GM23338 (cell line): ENCODE data around the gene SNRNP25. TPM values are rescaled to one million over a fixed set of nuclear protein-coding genes. Genes with fewer than 3 reads are reported as not detected.

ENCODE experiments used
- ATAC-seq: fragments of 200-7000 bp; cut with Tn5 transposase; 3 replicates; pipeline ENCODE4 v1.9.1; 2020
- DNase-seq: peaks from one replicate; pipeline ENCODE4 v3.0.0-alpha.2; 2015; ENCODE audit warnings: low spot score
- H2AFZ ChIP-seq: fragments of 200-600 bp; sonication (generic); 2 replicates; pipeline ENCODE4 v1.8.0; 2016; ENCODE audit warnings: antibody characterized with exemption, mild to moderate bottlenecking, moderate library complexity
- H3F3A ChIP-seq: fragments of 200-600 bp; sonication (generic); replicated peaks from 2 replicates; pipeline ENCODE4 v1.8.0; 2017; ENCODE audit warnings: antibody characterized with exemption, mixed run types, low read depth
- H3K27ac ChIP-seq: fragments of 200-600 bp; sonication (generic); 2 replicates; pipeline ENCODE4 v1.6.1; 2016; ENCODE audit warnings: low read depth
- H3K27me3 ChIP-seq: fragments of 200-600 bp; sonication (generic); 2 replicates; pipeline ENCODE4 v1.8.0; 2016; ENCODE audit warnings: mild to moderate bottlenecking, mixed run types, moderate library complexity; ENCODE audit not compliant: insufficient read depth
- H3K36me3 ChIP-seq: fragments of 200-600 bp; sonication (generic); 2 replicates; pipeline ENCODE4 v1.8.0; 2016; ENCODE audit warnings: mild to moderate bottlenecking; ENCODE audit not compliant: insufficient read depth
- H3K4me1 ChIP-seq: fragments of 200-600 bp; sonication (generic); 2 replicates; pipeline ENCODE4 v1.8.0; 2016; ENCODE audit warnings: mild to moderate bottlenecking, moderate library complexity; ENCODE audit not compliant: insufficient read depth
- H3K4me2 ChIP-seq: fragments of 200-600 bp; sonication (generic); 2 replicates; pipeline ENCODE4 v1.7.1; 2017; ENCODE audit warnings: mixed run types
- H3K4me3 ChIP-seq: fragments of 200-600 bp; sonication (generic); 2 replicates; pipeline ENCODE4 v1.6.1; 2016; ENCODE audit warnings: mixed run types
- H3K79me2 ChIP-seq: fragments of 200-600 bp; sonication (generic); replicated peaks from 2 replicates; pipeline ENCODE4 v1.8.0; 2017; ENCODE audit warnings: mild to moderate bottlenecking; ENCODE audit not compliant: insufficient read depth
- H3K9me2 ChIP-seq: fragments of 200-600 bp; sonication (generic); 2 replicates; pipeline ENCODE4 v1.8.0; 2017; ENCODE audit not compliant: insufficient read depth
- H4K20me1 ChIP-seq: fragments of 200-600 bp; sonication (generic); replicated peaks from 2 replicates; pipeline ENCODE4 v1.8.0; 2017; ENCODE audit warnings: mild to moderate bottlenecking; ENCODE audit not compliant: insufficient read depth
- H3K27ac Mint-ChIP-seq: 2 replicates; pipeline ENCODE4 v1.8.0; 2020; ENCODE audit warnings: inconsistent platforms, mild to moderate bottlenecking, moderate library complexity, mixed read lengths
- H3K27me3 Mint-ChIP-seq: 3 replicates; pipeline ENCODE4 v1.8.0; 2022; ENCODE audit warnings: low read depth, mild to moderate bottlenecking, moderate library complexity, mixed read lengths, inconsistent platforms; ENCODE audit not compliant: insufficient read depth, poor library complexity
- H3K36me3 Mint-ChIP-seq: 3 replicates; pipeline ENCODE4 v1.8.0; 2021; ENCODE audit warnings: low read depth, mild to moderate bottlenecking, inconsistent platforms, moderate library complexity, mixed read lengths
- H3K4me1 Mint-ChIP-seq: 3 replicates; pipeline ENCODE4 v1.8.0; 2020; ENCODE audit warnings: mild to moderate bottlenecking, inconsistent platforms, mixed read lengths
- H3K4me3 Mint-ChIP-seq: 3 replicates; pipeline ENCODE4 v1.8.0; 2021; ENCODE audit warnings: moderate library complexity, mild to moderate bottlenecking, inconsistent platforms, mixed read lengths
- H3K9me3 Mint-ChIP-seq: 3 replicates; pipeline ENCODE4 v1.8.0; 2020; ENCODE audit warnings: moderate library complexity, mild to moderate bottlenecking, inconsistent platforms, mixed read lengths
- CREB1 ChIP-seq: fragments of 250-450 bp; sonication (Bioruptor Pico); IDR thresholded peaks from 2 replicates; pipeline ENCODE4 v1.5.0; 2020; ENCODE audit warnings: low read depth, mild to moderate bottlenecking, moderate library complexity
- CTCF ChIP-seq, 2 experiments: fragments of 200-600 bp in 1 of 2; sonication (generic) in 1 of 2; conservative IDR thresholded peaks; 2 replicates each; pipeline versions ENCODE4 v1.5.1 to v1.6.1; 2016 to 2017; ENCODE audit warnings: antibody characterized with exemption in 2 of 2, low read depth in 2 of 2, mild to moderate bottlenecking in 2 of 2, moderate library complexity in 1 of 2
- ETS1 ChIP-seq: IDR thresholded peaks from 2 replicates; pipeline ENCODE4 v1.6.1; 2016; ENCODE audit warnings: antibody characterized with exemption
- EZH2 ChIP-seq: fragments of 200-600 bp; sonication (generic); IDR thresholded peaks from one replicate; pipeline ENCODE4 v1.8.0; 2017; ENCODE audit warnings: antibody characterized with exemption, mild to moderate bottlenecking, low read depth; ENCODE audit not compliant: unreplicated experiment
- EZH2phosphoT487 ChIP-seq: fragments of 200-600 bp; sonication (generic); IDR thresholded peaks from one replicate; pipeline ENCODE4 v1.8.1; 2018; ENCODE audit warnings: antibody characterized with exemption; ENCODE audit not compliant: unreplicated experiment
- JUNB ChIP-seq: IDR thresholded peaks from one replicate; pipeline ENCODE4 v1.6.1; 2016; ENCODE audit warnings: antibody characterized with exemption; ENCODE audit not compliant: unreplicated experiment
- NANOG ChIP-seq: IDR thresholded peaks from 2 replicates; pipeline ENCODE4 v1.6.1; 2016; ENCODE audit warnings: antibody characterized with exemption, borderline replicate concordance
- POLR2AphosphoS5 ChIP-seq: IDR thresholded peaks from 2 replicates; pipeline ENCODE4 v1.6.1; 2016; ENCODE audit warnings: antibody characterized with exemption, low read depth
- REST ChIP-seq: IDR thresholded peaks from one replicate; pipeline ENCODE4 v1.6.1; 2018; ENCODE audit warnings: antibody characterized with exemption; ENCODE audit not compliant: unreplicated experiment
- STAT1 ChIP-seq: IDR thresholded peaks from one replicate; pipeline ENCODE4 v1.6.1; 2016; ENCODE audit warnings: antibody characterized with exemption; ENCODE audit not compliant: unreplicated experiment
- ZNF114 ChIP-seq: fragments of 250-450 bp; sonication (Bioruptor Pico); IDR thresholded peaks from 2 replicates; pipeline ENCODE4 v1.5.0; 2020; ENCODE audit warnings: mild to moderate bottlenecking, moderate library complexity
- ZNF331 ChIP-seq: fragments of 250-450 bp; sonication (Bioruptor Pico); IDR thresholded peaks from 2 replicates; pipeline ENCODE4 v1.5.0; 2020; ENCODE audit warnings: low read depth, mild to moderate bottlenecking, moderate library complexity
- ZNF462 ChIP-seq: fragments of 250-450 bp; sonication (Bioruptor Pico); IDR thresholded peaks from 2 replicates; pipeline ENCODE4 v1.5.0; 2020; ENCODE audit warnings: mild to moderate bottlenecking, moderate library complexity
- polyA plus RNA-seq: library from polyadenylated mRNA; unstranded; fragments of >200 nt; fragmentation: Nextera tagmentation; extraction: Ambion mirVana; gene quantifications from 2 replicates; pipeline ENCODE4 v1.2.1, GENCODE V29; 2016
- total RNA-seq: library from RNA; depleted of rRNA; stranded (reverse); fragments of >200 nt; shearing (Covaris generic); gene quantifications from 2 replicates; pipeline ENCODE4 v1.2.3, GENCODE V29; 2014

Gene SNRNP25
- total and polyA plus RNA-seq, 2 experiments from 2014 or later, result 34.4 to 79.5 TPM

GRCh38 chr16:104928-105327 lies 51.3 kb downstream of the SNRNP25 start:
- H3K4me2 ChIP-seq, result no peak overlapping the region
- H3K27ac ChIP-seq, result no peak overlapping the region
- H2AFZ ChIP-seq, result no peak overlapping the region
- H3F3A ChIP-seq, result 0 out of 2 replicates have a peak, but pooled peaks cover 17% of the 10 kb centered on the region
- peaks cover 9% of the 10 kb centered on the region; the same call in 2 of the 3 replicates for H3K36me3 Mint-ChIP-seq
- H3K36me3 ChIP-seq, result peaks cover 4% of the 10 kb centered on the region; the same call in 1 of the 2 replicates
- H3K4me1 Mint-ChIP-seq, result no peaks in the 10 kb centered on the region
- TF ChIP-seq ETS1, result no peak
- no peak for TF ChIP-seq POLR2AphosphoS5
- no peak for TF ChIP-seq CREB1
- no peak for TF ChIP-seq EZH2
- TF ChIP-seq NANOG, result no peak
- TF ChIP-seq EZH2phosphoT487, result no peak
- no peak for TF ChIP-seq ZNF331
- no peak for TF ChIP-seq REST
- TF ChIP-seq JUNB, result no peak
- no peak for TF ChIP-seq ZNF114 (CRISPR knock-in tag)
- no peak for TF ChIP-seq STAT1
- TF ChIP-seq ZNF462 (CRISPR knock-in tag), result no peak
- no peak for TF ChIP-seq CTCF (conservative IDR thresholded peaks at IDR 0.05; ENCODE audit: low read depth in 2 of 2)
- no peaks in the 10 kb centered on the region for H3K4me1 ChIP-seq
- H3K4me3 ChIP-seq, result no peak overlapping the region
- H3K9me2 ChIP-seq, result no peaks in the 10 kb centered on the region
- no peaks in the 10 kb centered on the region for H3K27me3 ChIP-seq
- DNase-seq (no peak), ATAC-seq (no peak)
- H3K9me3 Mint-ChIP-seq, result no peaks in the 10 kb centered on the region
- H3K4me3 Mint-ChIP-seq, result no peak overlapping the region
- peaks cover 11% of the 10 kb centered on the region for H3K27me3 Mint-ChIP-seq
- H3K79me2 ChIP-seq, result no peaks in the 10 kb centered on the region
- H4K20me1 ChIP-seq, result peaks cover 7% of the 10 kb centered on the region
- H3K27ac Mint-ChIP-seq, result no peak overlapping the region; the same call in 1 of the 2 replicates
